ENCODE results near the gene TMEM212.
"Not testable (repeated sequence)": the region's sequence is repeated elsewhere in the genome, so short reads cannot be mapped to it uniquely, and the experiment has no call there.

TMEM212 gene

GRCh38 chr3:171835116-171835515, 8.0 kb upstream of the TMEM212 start:
- DNase-seq: no peak

- no peak for DNase-seq
Observed at GRCh38 chr3:171835613-171836012, 7.5 kb upstream of the TMEM212 start.

GRCh38 chr3:171836855-171837254, 6.3 kb upstream of the TMEM212 start:
- no peak for DNase-seq

GRCh38 chr3:171837698-171838097, 5.5 kb upstream of the TMEM212 start:
- no peak for DNase-seq

- DNase-seq: no peak
Observed at GRCh38 chr3:171838218-171838720, 4.9 kb upstream of the TMEM212 start.

- no peak for DNase-seq
Observed at GRCh38 chr3:171839270-171839669, 3.9 kb upstream of the TMEM212 start.

GRCh38 chr3:171840445-171840810, 2.7 kb upstream of the TMEM212 start:
- DNase-seq: no peak

GRCh38 chr3:171840811-171841619, 2.1 kb upstream of the TMEM212 start:
- DNase-seq: no peak

GRCh38 chr3:171841620-171842000, 1.5 kb upstream of the TMEM212 start:
- no peak for DNase-seq

GRCh38 chr3:171844873-171845272, 1.7 kb downstream of the TMEM212 start:
- no peak for DNase-seq

- no peak for DNase-seq
Observed at GRCh38 chr3:171845481-171846284, 2.5 kb downstream of the TMEM212 start.

GRCh38 chr3:171846597-171846996, 3.4 kb downstream of the TMEM212 start:
- DNase-seq: no peak

- DNase-seq: no peak
Observed at GRCh38 chr3:171847133-171847532, 4.0 kb downstream of the TMEM212 start.

- no peak for DNase-seq
Observed at GRCh38 chr3:171847595-171848259, 4.6 kb downstream of the TMEM212 start.

GRCh38 chr3:171849617-171850319, 6.6 kb downstream of the TMEM212 start:
- no peak for DNase-seq

- DNase-seq: no peak
Observed at GRCh38 chr3:171850320-171850959, 7.3 kb downstream of the TMEM212 start.

- DNase-seq: no peak
Observed at GRCh38 chr3:171850960-171851659, 8.0 kb downstream of the TMEM212 start.

GRCh38 chr3:171851660-171852058, 8.5 kb downstream of the TMEM212 start:
- DNase-seq: no peak

- DNase-seq: no peak
Observed at GRCh38 chr3:171854649-171855305, 11.6 kb downstream of the TMEM212 start.

- DNase-seq: not testable (repeated sequence)
Observed at GRCh38 chr3:171858770-171859169, 15.6 kb downstream of the TMEM212 start.

All from SIG-M5 (cell line).